NCI-H128 (cell line): ENCODE data around the gene PIGC.
A peak's percentile ranks its signal among the peaks of the same experiment; 100 is the strongest.

Experiments used
- DNase-seq: peaks from one replicate; lab custom pipeline; 2025; ENCODE audit not compliant: unreplicated experiment; lab: John Stamatoyannopoulos, UW

Gene PIGC

DNA sequence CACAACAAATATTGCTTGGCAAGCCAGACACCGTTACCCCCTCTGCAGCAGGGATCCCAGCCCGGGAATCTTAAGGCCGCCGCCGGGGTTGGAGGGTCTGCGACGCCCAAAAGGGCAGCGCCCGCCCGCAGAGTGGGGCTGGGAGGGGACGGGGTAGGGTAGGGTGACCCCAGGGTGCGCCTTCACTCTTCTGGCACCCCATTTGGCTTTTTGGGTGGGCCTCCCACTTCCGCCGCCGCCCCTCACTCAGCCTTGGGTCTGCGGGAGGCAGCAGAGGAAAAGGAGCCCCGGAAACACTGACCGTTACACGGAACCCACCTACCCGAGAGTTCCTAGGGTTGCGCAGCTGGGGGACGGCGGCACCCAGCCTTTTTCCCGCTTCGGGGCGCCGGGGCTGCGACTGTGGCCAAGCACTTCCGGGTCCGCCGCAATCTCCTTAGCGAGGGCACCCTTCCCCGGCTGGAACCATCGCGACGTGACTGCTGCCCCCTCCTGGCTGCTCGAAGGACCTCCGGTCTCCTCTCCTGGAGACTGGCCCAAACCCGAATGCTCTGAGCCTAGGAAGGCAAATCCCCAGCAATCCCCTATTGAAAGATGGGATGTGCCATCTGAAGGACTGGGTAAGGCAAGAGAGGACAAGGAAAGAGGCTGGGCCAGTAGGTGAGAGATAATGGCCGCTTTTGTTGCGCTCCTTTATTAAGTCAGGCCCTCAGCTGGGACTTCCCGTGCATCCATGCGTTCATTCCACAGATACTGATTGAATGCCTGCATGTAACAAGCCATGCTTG, at the start of gene PIGC:
TSS of gene PIGC (minus strand) at position 404 of the 788 bp plus-strand sequence. CDS start 1,447 bp downstream, outside the sequence.
- peak; percentile 72 for DNase-seq

DNA sequence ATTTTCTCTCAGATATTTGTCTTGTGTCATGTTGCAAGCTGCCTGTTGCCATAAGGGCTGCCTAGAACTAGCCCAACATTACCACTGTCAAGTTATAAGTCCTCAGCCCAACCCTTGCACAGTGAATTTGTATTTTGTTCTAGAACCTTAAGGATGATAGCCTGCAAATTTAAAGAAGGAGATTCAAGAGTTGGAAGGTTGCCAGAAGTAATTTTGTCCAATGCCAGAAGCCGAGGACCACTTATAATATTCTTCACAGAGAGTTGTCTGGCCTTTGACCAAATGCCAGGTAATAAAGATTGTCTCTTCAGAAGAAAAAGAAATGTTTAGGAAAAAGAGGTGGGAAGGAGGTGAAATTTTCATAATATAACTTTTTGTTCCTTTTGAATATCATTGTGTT, 48.6 kb upstream of the PIGC start:
- DNase-seq = no peak

DNA sequence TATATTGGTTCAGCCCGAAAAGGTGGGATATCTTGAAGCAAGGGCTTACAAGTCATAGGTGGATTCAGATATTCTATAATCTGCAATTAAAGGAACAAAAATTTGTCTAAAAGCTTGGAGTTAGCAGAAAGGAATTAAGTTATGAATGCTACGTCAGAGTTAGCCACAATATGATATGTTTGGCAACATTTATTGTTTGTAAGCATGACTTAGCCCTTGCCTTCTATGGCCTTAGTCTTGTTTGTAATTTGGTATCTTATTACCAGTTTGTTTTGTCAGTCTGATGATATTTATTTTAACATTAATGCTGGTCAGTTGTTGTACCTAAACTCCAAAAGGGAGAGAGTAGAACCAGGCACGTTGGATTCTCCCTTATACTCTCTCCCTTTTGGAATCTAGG, 46.0 kb upstream of the PIGC start:
- no peak for DNase-seq

DNA sequence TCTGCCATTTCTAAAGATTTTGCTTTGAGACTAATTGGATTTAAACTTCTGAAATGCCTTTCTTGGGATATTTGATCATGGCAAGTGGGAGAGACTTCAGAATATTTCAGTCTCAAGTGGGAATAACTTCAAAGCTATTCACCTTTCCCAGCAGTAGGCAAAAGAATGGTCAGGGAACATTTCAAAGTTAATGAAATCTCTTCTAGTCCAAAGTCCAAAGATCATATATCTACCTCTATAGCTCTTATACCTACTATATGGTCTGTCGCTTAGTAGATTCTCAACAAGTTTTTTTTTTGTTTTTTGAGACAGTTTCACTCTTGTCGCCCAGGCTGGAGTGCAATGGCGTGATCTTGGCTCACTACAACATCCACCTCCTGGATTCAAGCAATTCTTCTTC, 44.5 kb upstream of the PIGC start:
- DNase-seq = no peak

DNA sequence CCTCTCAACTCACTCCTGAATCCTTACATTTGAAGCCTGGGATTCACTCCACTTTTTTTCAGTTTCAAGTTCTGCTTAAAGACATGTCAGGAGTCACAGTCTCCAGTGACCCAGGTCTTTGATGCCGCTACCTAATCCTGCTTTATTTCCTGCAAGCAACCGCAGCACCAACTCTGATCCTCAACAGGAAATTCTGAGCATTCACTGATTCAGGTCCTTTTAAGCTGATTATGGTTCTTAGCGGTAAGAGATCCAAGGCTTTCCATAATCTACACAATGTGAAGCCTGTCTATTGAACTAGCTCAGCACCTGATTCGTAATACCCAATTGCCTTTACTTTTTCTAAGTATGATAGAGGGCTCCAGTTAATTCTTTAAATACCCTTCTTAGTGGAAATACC, 43.7 kb upstream of the PIGC start:
- DNase-seq = no peak

DNA sequence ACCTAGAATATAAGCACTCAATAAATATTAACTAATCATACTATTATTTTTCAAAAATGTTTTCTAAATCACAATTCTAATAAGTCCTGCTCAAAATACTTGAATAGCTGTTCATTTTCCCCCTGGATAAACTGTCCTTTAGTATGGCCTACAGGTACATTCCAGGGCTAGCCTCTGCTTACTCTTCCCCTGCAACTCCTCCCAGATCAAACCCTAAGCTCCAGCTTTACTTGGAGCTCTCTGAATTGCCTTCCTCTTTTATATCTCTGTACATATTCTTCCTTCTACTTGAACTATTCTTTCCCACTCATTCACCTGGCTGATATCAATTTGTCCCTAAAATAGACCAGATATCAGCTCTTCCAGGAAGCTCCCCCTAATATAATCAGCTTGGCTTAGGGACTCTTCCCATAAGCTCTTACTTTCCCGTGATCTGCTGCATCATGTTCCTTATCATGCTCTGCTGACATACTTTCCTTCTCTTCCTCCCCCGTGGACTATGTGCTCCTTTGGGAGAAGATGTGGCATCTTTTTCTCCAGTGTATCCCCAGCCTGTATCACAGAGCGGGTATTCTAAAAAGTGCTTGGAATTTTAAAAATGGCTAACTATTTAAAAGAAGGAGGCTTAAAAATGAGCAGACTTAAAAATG, 43.1 kb upstream of the PIGC start:
- no peak for DNase-seq

DNA sequence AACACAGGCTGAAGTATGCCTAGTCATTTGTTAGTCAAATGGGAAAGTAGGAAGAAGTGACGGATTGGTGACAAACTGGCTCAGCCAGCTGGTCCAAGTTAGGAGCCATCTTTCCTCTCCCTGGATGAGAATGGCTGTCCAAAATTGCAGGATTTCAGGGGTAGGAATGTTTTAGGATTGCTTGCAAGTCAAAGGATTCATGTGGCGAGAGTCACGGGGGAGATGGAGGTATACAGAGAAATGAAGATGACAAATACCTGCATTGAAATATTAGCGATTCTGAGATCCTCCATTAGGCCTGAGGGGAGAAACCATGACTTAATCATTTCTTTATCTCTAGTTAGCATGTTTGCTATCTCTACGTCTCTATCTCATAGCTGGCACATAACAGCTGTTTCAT, 41.8 kb upstream of the PIGC start:
- DNase-seq = no peak

DNA sequence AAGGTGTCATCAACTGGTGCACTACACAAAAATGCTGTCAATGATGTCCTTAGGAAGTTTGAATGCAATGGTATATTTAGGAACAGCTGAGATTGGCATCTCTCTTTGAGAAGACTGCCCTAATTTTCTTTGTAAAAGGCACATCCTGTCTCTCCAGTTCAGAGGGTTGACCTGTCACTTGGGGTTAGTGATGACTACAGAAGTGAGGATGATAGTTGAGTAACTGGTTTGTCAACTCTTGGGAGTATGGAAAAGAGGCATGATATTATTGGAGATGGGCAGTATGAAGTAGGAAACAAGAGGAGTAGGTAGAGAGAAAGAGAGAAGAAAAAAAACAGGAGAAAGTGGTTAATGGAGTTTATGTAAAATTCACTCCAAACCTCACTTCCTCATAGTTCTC, 40.4 kb upstream of the PIGC start:
- DNase-seq = no peak

DNA sequence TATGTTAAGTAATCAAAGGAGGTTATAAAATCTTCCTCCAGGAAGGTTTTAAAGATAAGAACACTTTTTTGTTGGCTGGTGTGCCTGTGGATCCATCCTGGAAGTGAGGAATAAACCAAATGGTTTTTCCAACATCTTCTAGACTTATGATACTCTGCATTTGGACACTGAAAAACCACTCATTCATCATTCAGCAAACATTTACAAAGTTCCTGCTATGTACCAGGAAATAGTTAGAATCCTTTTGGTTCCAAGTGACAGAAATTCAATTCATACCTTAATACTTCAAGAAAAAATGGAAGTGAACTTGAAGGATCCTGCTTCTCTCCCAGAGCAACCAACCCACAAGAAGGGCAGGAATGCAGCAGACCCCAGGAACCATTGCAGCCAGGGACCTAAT, 39.6 kb upstream of the PIGC start:
- DNase-seq = no peak

DNA sequence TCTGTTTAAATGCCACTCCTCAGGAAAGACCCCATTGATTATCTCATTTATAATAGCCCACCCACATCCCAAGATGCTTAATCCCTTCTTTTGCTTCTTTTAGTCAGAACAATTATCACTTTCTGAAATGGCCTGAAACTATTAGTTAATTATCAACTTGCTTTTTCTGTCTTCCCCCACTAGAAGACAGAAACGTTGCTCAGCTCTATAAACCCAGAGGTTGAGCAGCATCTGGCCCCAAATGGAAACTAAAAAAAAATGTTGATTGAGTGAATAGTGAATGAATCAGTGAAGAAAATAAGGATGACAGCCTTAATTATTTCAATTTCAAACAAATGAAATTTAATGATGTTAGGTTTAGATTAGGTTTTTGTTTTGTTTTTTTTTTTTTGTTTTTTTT, 38.2 kb upstream of the PIGC start:
- DNase-seq = no peak

DNA sequence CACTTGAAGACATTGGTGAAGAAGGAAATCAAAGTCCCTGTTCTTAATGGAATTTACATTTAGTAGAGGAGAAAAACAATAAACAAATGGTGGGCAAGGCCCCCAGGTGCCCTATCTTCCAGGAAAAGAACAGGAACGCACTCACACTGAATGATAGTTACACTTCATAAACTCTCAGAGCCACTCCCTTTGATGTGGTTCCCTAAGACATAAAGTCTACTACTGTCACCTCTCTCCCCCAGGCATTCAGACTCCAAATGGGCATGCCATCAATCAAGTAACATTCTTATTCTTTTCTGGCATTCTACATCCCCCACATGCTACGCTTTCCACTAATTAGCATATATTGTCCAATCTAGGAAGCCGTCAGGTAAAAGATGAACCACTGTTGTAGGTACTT, 36.6 kb upstream of the PIGC start:
- DNase-seq = no peak

DNA sequence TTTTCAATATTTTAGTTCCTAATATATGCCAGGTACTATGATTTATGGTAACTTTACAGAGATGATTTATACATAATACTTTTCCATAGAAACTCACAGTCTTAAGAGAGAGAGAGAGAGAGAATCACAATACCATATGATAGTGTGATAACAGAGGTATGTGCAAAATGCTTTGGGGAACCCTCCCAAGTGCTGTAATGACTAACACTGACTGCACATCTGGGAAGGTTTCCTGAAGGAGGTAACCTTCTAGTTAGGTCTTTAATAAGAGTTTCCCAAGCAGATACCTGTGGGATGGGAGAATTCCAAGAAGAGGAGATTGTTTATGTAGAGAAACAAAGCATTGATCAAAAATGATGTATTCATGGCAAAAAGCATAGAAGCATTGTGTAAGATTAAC, 34.6 kb upstream of the PIGC start:
- no peak for DNase-seq

DNA sequence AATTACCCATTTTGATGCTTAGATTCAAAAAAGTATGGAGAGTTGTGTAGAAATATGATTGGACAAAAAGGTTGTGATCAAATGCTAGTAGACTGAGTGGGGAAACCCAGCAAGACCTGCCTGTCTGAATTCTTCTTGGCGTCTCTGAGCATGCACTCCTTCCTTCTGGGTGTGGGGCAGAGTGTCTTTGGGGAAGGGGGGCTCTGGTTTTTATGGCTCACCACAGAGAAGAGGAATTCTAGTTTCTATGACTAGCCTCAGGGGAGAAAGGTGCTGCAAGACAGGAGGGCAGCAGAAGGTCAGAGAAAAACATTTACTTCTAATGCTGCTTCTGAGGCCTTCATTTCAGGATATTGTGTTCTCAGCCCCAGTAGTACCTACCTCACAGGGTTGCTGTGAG, 33.9 kb upstream of the PIGC start:
- no peak for DNase-seq

DNA sequence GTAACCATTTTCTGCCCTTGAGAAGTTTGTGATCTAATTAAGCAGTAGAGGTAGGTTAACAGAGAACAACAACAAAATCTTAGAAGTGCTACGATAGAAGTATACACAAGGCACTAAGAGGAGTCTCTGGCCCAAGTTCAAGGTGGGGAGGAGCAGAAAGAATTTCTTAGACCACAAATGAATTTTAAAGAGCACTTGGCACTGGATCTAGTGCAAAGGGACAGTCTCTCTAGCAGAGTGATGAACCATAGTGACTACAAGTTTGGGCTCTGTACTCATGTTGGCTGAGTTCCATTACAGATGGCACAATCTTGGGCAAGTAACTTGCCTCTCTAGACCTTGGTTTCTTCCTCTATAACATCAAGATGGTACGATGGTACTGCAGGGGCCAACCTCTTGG, 33.3 kb upstream of the PIGC start:
- no peak for DNase-seq

DNA sequence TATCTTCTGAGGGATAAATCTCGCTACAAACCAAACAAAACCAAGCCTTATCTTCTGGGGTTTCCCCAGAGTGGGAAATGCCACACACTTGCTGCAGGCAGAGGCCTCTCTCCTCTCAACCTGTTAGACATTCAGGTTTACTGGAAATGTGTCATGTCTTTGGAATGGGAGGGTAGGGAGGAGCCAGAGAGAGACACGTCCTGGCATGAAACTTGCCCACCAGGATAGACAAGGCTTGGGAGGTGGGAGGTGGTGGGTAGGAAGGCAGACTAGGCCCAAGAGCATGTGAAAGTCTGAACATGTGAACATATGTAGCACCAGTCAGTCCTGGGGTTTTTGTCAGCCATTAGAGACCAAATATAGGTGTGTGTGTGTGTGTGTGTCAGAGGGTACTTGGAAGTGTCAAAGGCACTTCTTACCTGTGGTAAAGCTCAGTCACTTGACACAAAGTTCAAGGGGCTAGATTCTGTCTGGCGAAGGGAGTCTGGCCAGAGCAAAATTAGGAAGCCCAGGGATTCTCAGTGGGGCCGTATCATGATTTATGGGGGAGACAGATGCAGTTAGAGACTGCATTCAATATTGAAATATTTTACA, 32.4 kb upstream of the PIGC start:
- DNase-seq = no peak

DNA sequence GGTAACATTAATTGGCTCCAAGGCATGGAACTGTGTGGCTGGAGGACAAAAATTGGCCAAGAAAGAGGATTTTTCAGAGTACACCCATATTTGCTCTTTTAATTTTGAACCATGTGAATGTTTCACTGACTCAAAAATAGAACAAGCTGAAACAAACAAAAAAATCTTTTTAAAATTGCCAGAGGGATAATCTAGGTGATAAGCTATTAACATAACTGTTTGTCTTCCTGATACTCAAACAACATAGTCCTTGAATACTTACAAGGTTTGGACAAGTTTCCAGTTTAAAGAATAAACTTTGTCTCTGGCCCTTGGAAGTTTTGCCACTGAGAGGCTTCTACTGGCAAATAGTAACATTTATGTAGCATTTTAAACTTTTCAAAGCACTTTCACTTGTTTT, 30.0 kb upstream of the PIGC start:
- no peak for DNase-seq

DNA sequence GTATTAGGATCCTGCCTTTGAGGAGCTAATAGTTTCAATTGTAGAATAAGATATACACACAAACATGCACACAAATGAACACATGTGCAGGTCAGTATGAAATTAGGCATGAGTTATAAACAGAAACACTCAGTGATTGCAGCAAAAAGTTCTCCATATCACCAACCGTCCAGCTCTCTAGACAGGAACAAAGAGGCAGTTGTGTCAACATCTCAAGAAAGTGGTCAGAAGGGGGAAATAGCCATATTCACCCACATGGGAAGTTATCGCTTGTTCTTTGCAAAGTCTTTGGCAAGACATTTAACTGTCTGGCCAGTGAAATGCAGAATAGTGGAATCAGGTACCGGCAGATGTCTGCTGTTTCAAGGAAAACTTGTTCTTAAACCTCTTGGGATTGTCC, 29.4 kb upstream of the PIGC start:
- no peak for DNase-seq

DNA sequence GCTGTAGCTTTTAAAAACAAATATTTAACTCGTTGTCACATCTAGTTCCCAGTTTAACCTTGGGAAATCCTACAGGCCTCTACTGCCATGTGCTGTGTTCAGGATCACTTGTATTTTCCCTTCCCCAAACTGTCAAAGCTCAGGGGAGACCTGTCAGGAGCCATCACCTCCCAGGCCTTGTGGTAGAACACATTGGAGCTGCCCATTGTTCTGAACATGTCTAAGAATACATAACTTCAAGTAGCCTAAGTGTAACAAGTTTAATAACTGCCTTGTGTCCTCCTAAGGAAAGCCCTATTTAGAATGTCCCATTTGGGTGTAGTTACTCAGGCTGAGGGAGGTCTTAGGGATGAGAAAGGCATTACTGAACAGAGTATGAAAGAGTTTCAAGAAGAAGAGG, 28.6 kb upstream of the PIGC start:
- DNase-seq = no peak

DNA sequence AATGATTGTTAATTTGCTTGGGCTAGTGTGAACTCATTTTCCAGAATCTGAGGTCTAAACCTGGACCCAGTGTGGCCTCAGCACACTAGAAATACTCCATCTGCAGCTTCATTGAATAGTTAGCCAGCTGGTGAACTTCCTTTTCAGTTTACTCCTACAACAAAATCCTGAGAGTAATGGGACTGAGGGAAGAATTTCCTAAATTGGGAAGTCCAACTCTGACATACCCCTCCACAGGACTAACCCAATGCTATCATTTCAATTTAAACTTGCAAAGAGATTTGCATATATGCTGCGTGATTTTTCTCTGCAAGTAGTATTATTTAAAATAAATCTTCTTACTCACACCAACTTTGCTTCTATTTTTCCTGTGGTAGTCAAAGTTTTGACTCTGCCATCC, 27.8 kb upstream of the PIGC start:
- DNase-seq = no peak

DNA sequence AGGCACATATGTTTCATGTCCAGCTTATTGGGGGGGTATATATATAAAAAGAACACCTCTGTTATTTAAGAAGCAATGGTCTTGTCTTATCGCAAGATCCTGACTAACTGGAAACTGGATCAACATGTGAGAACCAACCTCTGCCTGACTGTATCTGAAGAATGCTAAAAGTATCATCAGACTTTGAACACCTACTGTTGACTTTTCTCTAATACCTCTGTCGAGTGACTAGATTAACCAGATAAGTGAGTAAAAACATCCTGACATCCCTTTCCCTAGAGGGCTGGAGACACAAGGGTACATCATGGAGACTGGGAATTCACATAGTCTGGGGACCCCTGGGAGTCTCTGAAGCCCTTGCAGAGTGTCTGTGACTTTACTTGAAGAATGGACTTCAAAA, 26.3 kb upstream of the PIGC start:
- no peak for DNase-seq

DNA sequence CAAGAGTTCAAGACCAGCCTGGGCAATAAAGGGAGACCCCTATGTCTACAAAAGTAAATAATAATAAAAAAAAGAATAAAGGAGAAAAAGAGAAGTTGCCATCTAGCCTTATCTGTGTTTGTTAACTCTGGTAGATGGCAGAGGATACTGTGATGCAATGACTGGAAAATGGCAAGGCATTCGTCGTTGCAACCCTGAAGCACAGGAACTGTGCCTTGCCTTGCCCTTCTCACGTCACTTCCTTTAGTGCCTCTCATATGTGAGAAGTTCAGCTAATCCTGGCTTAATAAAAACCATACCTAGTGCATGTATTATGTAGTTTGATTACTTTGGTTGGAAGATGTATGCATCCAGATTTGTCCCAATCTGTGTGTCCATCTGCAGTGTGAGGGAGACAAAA, 25.8 kb upstream of the PIGC start:
- no peak for DNase-seq

DNA sequence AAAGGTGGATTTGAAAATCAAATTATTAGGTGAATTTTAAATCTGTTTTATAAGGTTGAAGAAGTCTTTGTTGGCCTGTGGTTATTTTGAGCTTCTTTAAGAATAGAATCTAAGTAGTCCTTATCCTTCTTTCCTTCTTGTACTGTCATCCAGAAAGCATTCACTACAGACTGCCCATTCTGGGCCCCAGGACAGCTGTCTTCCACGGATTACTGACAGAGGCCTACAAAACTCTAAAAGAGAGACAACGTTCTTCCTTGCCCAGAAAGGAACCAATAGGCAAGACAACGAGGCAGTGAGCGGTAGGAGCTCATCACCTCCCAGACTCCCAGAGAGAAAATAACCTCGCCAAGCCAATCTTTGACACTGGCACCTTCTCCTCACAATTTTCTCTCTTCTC, 24.4 kb upstream of the PIGC start:
- no peak for DNase-seq

DNA sequence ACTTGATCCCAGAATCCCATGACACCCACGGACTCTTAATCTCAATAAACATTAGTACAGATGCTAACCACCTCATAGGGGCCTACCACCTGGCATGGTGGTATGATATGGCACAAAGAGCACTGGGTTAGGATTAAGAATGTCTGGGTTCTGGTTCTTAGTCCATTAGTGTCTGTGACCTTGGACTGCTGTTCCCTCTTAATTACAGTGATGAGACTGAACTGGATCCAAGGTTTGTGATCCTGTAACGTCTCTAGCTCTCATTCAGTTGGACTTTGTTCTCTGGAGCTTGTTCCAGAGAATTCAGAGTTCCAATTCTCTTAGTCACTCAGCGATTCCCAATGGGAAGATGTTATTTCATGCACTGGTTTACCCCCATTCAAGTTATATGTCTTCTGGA, 23.6 kb upstream of the PIGC start:
- DNase-seq = no peak
